ENCODE measurements around the gene SKIC8. TPM values are rescaled to one million over a fixed set of nuclear protein-coding genes. Genes with fewer than 3 reads are reported as not detected.
"Not testable (repeated sequence)": the region's sequence is repeated elsewhere in the genome, so short reads cannot be mapped to it uniquely, and the experiment has no call there.

Gene SKIC8
- total and polyA plus RNA-seq, 2 donors: 47.4 to 66.2 TPM

DNA sequence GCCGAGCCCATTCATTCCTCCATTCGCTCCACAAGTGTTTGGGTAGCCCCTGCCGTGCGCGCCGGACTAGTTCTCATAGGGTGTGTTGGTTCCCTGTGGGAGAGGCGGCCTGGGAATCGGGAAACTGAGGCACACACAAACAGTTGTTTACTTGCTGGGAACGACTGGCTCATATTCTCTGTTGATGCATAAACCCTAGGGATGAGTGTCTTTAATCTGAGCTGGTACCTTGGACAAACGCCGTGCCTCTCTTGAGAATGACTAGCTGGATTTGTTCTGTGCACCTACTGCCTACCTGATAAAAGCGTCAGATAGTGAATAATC lies 34.3 kb downstream of the SKIC8 start:
- Histone ChIP-seq H3K27ac (ENCODE audit: low read depth) (peak overlapping the region; percentile 84), H3K4me3 (ENCODE audit: low read depth, low read length) (peak overlapping the region; percentile 64), H3K36me3 (ENCODE audit: insufficient read depth) (no peaks in the 10 kb centered on the region), H3K4me1 (ENCODE audit: insufficient read depth) (peaks cover 6% of the 10 kb centered on the region)
- 43% methylated on average over 12 of the region's 12 CpGs for WGBS
- no peak for DNase-seq (ENCODE audit: extremely low spot score)

DNA sequence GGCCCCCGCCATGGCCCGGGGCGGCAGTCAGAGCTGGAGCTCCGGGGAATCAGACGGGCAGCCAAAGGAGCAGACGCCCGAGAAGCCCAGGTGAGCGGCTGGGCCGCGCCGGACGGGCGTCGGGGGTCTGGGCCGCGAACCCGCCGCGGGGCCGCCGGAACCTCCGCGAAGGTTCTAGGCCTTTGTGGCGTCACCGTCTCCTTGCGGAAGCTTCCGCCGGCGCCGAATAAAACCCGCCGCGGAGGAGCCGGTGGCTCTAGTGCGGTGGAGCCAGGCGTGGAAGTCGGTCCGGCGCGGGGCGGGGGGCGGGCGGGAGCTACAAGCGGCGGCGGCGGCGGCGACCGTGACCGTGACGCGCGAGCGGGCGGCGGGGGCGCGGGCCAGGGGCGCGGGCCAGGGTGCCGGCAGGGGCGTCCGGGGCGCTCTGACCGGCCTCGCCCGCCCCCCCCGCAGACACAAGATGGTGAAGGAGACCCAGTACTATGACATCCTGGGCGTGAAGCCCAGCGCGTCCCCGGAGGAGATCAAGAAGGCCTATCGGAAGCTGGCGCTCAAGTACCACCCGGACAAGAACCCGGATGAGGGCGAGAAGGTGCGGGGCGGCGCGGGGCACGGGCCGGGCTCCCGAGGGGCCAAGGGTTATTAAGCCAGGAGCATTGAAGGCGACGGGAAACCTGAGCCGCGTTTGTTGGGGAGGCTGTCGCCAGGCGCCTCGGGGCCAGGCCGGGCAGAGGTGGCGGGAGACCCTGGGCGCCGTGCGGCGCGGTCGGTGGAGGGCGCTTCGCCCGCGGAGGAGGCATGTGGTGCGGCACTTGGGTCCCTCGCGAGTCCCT lies 34.9 kb downstream of the SKIC8 start, which contains the start of gene DNAJA4:
TSS of gene DNAJA4 (plus strand) at position 259 of the 833 bp plus-strand sequence. CDS start at position 461, 202 bp downstream.
- Histone ChIP-seq H3K36me3 (ENCODE audit: insufficient read depth) (no peaks in the 10 kb centered on the region), H3K27ac (ENCODE audit: low read depth) (peak within 1 kb of the TSS; percentile 84), H3K4me1 (ENCODE audit: insufficient read depth) (peaks cover 6% of the 10 kb centered on the region), H3K4me3 (ENCODE audit: low read depth, low read length) (peak within 1 kb of the TSS; percentile 64)
- no peak for DNase-seq (ENCODE audit: extremely low spot score)
- 3% methylated on average over 107 of the region's 107 CpGs for WGBS

DNA sequence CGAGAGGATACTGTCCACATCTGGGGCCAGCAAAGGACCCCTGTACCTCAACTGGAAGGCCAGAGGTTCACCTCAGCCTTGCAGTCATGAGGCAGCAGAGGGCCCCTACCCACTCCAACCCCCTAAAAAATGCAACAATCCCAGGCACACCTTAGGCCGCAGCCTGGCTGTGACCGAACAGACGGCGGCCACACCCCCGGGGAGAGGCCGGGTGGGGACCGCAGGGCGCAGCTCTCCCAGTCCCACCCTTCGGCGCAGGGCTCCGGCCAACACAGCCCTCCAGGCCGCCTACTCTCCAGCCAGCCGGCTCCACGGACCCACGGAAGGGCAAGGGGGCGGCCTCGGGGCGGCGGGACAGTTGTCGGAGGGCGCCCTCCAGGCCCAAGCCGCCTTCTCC lies 35.5 kb downstream of the SKIC8 start:
- DNase-seq (ENCODE audit: extremely low spot score): no peak
- Histone ChIP-seq H3K27ac (ENCODE audit: low read depth) (peak overlapping the region; percentile 84), H3K4me1 (ENCODE audit: insufficient read depth) (peaks cover 6% of the 10 kb centered on the region), H3K36me3 (ENCODE audit: insufficient read depth) (no peaks in the 10 kb centered on the region), H3K4me3 (ENCODE audit: low read depth, low read length) (peak overlapping the region; percentile 64)
- 81% methylated on average over 23 of the region's 23 CpGs for WGBS

DNA sequence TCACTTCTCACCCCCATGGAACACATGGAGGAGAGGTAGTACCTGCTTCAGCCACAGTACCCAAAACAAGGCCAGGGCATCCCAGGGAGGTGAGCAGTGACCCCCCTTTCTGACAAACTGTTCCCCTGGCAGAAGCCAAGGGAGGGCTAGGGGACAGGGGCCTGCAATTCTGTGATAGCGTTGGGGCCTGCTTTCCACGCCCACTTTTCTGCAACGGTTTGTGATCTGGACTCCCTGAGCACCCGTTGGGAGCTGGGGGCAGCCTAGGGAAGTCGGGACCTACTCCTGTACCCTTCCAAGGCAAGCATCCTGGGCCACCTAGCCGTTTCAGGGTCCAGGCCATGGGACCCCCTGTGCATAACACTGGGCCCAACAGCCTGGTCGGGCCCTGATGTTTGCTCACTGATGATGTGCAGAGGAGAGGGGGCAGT lies 36.0 kb downstream of the SKIC8 start:
- H3K4me3 ChIP-seq (ENCODE audit: low read depth, low read length): no peak overlapping the region
- no peaks in the 10 kb centered on the region for H3K36me3 ChIP-seq (ENCODE audit: insufficient read depth)
- H3K27ac ChIP-seq (ENCODE audit: low read depth): no peak overlapping the region
- H3K4me1 ChIP-seq (ENCODE audit: insufficient read depth): peaks cover 6% of the 10 kb centered on the region
- no peak for DNase-seq (ENCODE audit: extremely low spot score)
- WGBS: 92% methylated on average over 7 of the region's 7 CpGs

DNA sequence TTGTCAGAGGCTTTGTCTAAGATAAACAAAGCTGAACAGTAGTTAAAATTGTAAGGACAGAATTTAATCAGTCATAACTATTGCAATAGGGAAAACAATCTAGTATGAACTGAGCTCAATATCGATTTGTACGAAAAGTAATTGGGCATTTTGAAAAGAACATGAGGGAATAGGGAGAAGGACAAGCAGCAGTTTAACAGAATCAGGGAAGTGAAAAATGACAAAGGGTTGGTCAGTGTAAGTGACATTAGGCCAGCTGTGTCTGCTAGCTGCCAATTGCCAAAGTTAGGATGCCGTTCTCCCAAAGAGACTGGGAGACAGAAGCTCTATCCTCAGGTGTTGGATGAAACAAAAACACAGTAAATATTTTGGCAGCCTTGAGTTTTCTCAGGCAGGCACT lies 38.3 kb downstream of the SKIC8 start:
- 73% methylated on average over 3 of the region's 3 CpGs for WGBS
- Histone ChIP-seq H3K27ac (ENCODE audit: low read depth) (no peak overlapping the region), H3K4me1 (ENCODE audit: insufficient read depth) (peaks cover 2% of the 10 kb centered on the region), H3K4me3 (ENCODE audit: low read depth, low read length) (no peak overlapping the region), H3K36me3 (ENCODE audit: insufficient read depth) (no peaks in the 10 kb centered on the region)
- no peak for DNase-seq (ENCODE audit: extremely low spot score)

DNA sequence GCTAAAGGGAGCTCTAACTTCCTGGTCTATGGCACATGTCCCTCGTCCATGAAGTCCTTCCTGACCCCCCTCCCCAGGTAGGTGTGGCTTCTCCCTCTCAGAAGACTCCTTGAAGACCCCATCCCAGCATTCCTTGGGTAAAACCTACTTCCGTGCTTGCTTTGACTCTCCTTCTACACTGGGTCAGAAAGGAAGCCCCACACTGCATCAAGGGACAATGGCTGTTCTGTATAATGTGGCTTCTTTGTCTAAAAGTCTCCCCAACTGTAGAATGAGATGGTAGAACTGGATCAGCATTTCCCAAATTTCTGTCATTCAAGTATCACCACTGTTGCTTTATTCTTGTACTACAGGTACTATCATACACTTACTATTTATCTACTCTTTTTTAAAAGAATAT lies 38.9 kb downstream of the SKIC8 start:
- 52% methylated on average over 2 of the region's 2 CpGs for WGBS
- DNase-seq (ENCODE audit: extremely low spot score): no peak
- Histone ChIP-seq H3K4me3 (ENCODE audit: low read depth, low read length) (no peak overlapping the region), H3K36me3 (ENCODE audit: insufficient read depth) (no peaks in the 10 kb centered on the region), H3K27ac (ENCODE audit: low read depth) (no peak overlapping the region), H3K4me1 (ENCODE audit: insufficient read depth) (peaks cover 2% of the 10 kb centered on the region)

- H3K27ac ChIP-seq (ENCODE audit: low read depth): no peak overlapping the region
- WGBS: 80% methylated on average over 3 of the region's 3 CpGs
- no peak for DNase-seq (ENCODE audit: extremely low spot score)
- H3K4me3 ChIP-seq (ENCODE audit: low read depth, low read length): no peak overlapping the region
- H3K4me1 ChIP-seq (ENCODE audit: insufficient read depth): peaks cover 2% of the 10 kb centered on the region
- no peaks in the 10 kb centered on the region for H3K36me3 ChIP-seq (ENCODE audit: insufficient read depth)
Observed at GRCh38 chr15:78259232-78259631, 40.2 kb downstream of the SKIC8 start.

- Histone ChIP-seq H3K27ac (ENCODE audit: low read depth) (no peak overlapping the region), H3K4me1 (ENCODE audit: insufficient read depth) (no peaks in the 10 kb centered on the region), H3K36me3 (ENCODE audit: insufficient read depth) (no peaks in the 10 kb centered on the region), H3K4me3 (ENCODE audit: low read depth, low read length) (no peak overlapping the region)
- DNase-seq (ENCODE audit: extremely low spot score): no peak
- 77% methylated on average over 3 of the region's 3 CpGs for WGBS
Observed at GRCh38 chr15:78257681-78258080, 41.7 kb downstream of the SKIC8 start.

DNA sequence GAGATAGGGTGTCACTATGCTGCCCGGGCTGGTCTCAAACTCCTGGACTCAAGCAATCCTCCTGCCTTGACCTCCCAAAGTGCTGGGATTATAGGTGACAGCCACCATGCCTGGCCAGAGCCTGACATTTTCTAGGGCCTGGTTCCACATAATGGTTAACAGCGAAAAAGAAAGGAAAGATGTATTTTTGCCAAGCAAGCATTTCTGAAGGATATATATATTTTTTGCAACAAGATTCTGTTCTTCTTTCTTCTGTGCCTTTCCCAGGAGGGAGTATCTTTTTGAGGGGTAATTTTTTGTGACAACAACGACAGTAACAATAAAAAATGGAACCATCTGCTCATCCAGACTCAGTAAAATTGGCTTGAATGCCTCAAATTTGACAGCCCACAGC lies 43.4 kb downstream of the SKIC8 start:
- H3K4me3 ChIP-seq (ENCODE audit: low read depth, low read length): no peak overlapping the region
- WGBS: 86% methylated on average over 3 of the region's 3 CpGs
- H3K27ac ChIP-seq (ENCODE audit: low read depth): no peak overlapping the region
- no peaks in the 10 kb centered on the region for H3K4me1 ChIP-seq (ENCODE audit: insufficient read depth)
- H3K36me3 ChIP-seq (ENCODE audit: insufficient read depth): no peaks in the 10 kb centered on the region
- no peak for DNase-seq (ENCODE audit: extremely low spot score)

DNA sequence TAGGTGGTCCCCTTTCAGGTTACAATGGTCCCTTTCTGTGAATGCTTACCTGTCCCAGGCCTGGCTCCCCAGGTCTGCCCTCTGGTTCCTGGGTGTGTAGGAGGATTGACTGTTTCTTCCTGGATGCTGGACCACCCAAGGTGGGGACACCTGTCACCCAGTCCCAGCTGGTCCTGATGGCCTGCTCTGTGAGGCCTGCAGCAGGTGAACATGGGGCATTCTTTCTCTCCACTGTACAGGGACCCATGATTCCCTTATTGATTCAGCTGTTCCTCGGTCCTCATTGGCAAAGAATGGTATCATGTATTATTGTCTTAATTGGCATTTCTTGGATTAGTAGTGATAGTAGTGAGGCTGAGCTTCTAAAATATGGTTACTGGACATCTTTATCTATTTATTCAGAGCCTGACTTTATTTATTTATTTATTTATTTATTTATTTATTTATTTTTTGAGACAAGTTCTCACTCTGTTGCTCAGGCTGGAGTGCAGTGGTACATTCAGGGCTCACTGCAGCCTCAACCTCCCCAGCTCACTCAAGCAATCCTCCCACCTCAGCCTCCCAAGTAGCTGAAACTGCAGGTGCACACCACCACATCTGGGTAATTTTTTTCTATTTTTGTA lies 43.9 kb downstream of the SKIC8 start:
- Histone ChIP-seq H3K4me3 (ENCODE audit: low read depth, low read length) (no peak overlapping the region), H3K36me3 (ENCODE audit: insufficient read depth) (no peaks in the 10 kb centered on the region), H3K4me1 (ENCODE audit: insufficient read depth) (no peaks in the 10 kb centered on the region), H3K27ac (ENCODE audit: low read depth) (no peak overlapping the region)
- no peak for DNase-seq (ENCODE audit: extremely low spot score)
- WGBS: 88% methylated on average over 1 of the region's 1 CpG

GRCh38 chr15:78251136-78251535 lies 48.3 kb downstream of the SKIC8 start:
- Histone ChIP-seq H3K36me3 (ENCODE audit: insufficient read depth) (no peaks in the 10 kb centered on the region), H3K27ac (ENCODE audit: low read depth) (no peak overlapping the region), H3K4me3 (ENCODE audit: low read depth, low read length) (no peak overlapping the region), H3K4me1 (ENCODE audit: insufficient read depth) (no peaks in the 10 kb centered on the region)
- 78% methylated on average over 9 of the region's 9 CpGs for WGBS
- DNase-seq (ENCODE audit: extremely low spot score): no peak

GRCh38 chr15:78249131-78249530 lies 50.3 kb downstream of the SKIC8 start:
- Histone ChIP-seq H3K27ac (ENCODE audit: low read depth) (no peak overlapping the region), H3K36me3 (ENCODE audit: insufficient read depth) (no peaks in the 10 kb centered on the region), H3K4me3 (ENCODE audit: low read depth, low read length) (no peak overlapping the region), H3K4me1 (ENCODE audit: insufficient read depth) (no peaks in the 10 kb centered on the region)
- WGBS: 86% methylated on average over 5 of the region's 5 CpGs
- no peak for DNase-seq (ENCODE audit: extremely low spot score)

- WGBS: 71% methylated on average over 1 of the region's 1 CpG
- no peaks in the 10 kb centered on the region for H3K36me3 ChIP-seq (ENCODE audit: insufficient read depth)
- H3K4me1 ChIP-seq (ENCODE audit: insufficient read depth): no peaks in the 10 kb centered on the region
- no peak for DNase-seq (ENCODE audit: extremely low spot score)
- no peak overlapping the region for H3K4me3 ChIP-seq (ENCODE audit: low read depth, low read length)
- no peak overlapping the region for H3K27ac ChIP-seq (ENCODE audit: low read depth)
Observed at GRCh38 chr15:78247911-78248310, 51.5 kb downstream of the SKIC8 start.

DNA sequence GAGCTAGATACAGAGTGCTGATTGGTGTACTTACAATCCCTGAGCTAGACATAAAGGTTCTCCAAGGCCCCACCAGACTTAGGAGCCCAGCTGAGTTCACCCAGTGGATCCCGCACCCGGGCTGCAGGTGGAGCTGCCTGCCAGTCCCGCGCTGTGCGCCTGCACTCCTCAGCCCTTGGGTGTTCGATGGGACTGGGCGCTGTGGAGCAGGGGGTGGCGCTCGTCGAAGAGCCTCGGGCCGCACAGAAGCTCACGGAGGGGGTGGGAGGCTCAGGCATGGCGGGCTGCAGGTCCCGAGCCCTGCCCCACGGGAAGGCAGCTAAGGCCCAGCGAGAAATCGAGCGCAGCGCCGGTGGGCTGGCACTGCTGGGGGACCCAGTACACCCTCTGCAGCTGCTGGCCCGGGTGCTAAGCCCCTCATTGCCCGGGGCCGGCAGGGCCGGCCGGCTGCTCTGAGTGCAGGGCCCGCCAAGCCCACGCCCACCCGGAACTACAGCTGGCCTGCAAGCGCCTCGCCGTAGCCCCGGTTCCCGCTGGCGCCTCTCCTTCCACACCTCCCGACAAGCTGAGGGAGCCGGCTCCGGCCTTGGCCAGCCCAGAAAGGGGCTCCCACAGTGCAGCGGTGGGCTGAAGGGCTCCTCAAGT lies 53.3 kb downstream of the SKIC8 start:
- WGBS: 98% methylated on average over 38 of the region's 39 CpGs
- not testable (repeated sequence) for H3K4me1 ChIP-seq (ENCODE audit: insufficient read depth); DNase-seq (ENCODE audit: extremely low spot score); H3K36me3 ChIP-seq (ENCODE audit: insufficient read depth); H3K4me3 ChIP-seq (ENCODE audit: low read depth, low read length); H3K27ac ChIP-seq (ENCODE audit: low read depth)
